ENCODE results near the gene APC. TPM values are rescaled to one million over a fixed set of nuclear protein-coding genes. Genes with fewer than 3 reads are reported as not detected.

APC gene
- total RNA-seq, 2 donors from 2014 or later = 27.5 to 75.8 TPM

- 93 to 94% methylated on average over 7 of the region's 7 CpGs for WGBS, 2 donors
- Histone ChIP-seq H3K4me3 (no peak overlapping the region), H3K36me3 (replicated peaks in 1 of 2; ENCODE audit: insufficient read depth in 1 of 2, low read depth in 2 of 2) (no peaks in the 10 kb centered on the region), H3K27me3 (no peaks in the 10 kb centered on the region), H3K4me1 (peaks cover 3% of the 10 kb centered on the region), H3K27ac (no peak overlapping the region), H3K9me3 (no peaks in the 10 kb centered on the region)
- DNase-seq (no peak), ATAC-seq (no peak)
- intact Hi-C loops (cut with DNase I) = loop anchor here (5.0 kb wide), 1 partner anchor 206 kb away; no protein-coding TSS in a partner anchor
- TF ChIP-seq POLR2A (IDR thresholded peaks at IDR 0.05) (no peak), CTCF (IDR thresholded peaks at IDR 0.05) (no peak)
Measured at GRCh38 chr5:112758676-112759075, 21.0 kb downstream of the APC start.

- Histone ChIP-seq H3K27ac (no peak overlapping the region), H3K27me3 (no peaks in the 10 kb centered on the region), H3K36me3 (replicated peaks in 1 of 2; ENCODE audit: insufficient read depth in 1 of 2, low read depth in 2 of 2) (no peaks in the 10 kb centered on the region), H3K4me3 (no peak overlapping the region), H3K9me3 (no peaks in the 10 kb centered on the region), H3K4me1 (peaks cover 3% of the 10 kb centered on the region)
- 11 to 24% methylated on average over 1 of the region's 1 CpG for WGBS, 2 donors
- intact Hi-C loops (cut with DNase I) = no loop called here
- DNase-seq (no peak), ATAC-seq (no peak)
- TF ChIP-seq POLR2A (IDR thresholded peaks at IDR 0.05) (no peak), CTCF (IDR thresholded peaks at IDR 0.05) (no peak)
Measured at GRCh38 chr5:112762113-112762810, 24.6 kb downstream of the APC start.

GRCh38 chr5:112763165-112763564 is 25.5 kb downstream of the APC start:
- no peaks in the 10 kb centered on the region for H3K27me3 ChIP-seq
- no peaks in the 10 kb centered on the region for H3K36me3 ChIP-seq (replicated peaks in 1 of 2; ENCODE audit: insufficient read depth in 1 of 2, low read depth in 2 of 2)
- no peaks in the 10 kb centered on the region for H3K4me1 ChIP-seq
- no peak for TF ChIP-seq POLR2A (IDR thresholded peaks at IDR 0.05)
- TF ChIP-seq CTCF (IDR thresholded peaks at IDR 0.05) = no peak
- H3K9me3 ChIP-seq = no peaks in the 10 kb centered on the region
- no peak for ATAC-seq
- H3K27ac ChIP-seq = no peak overlapping the region
- H3K4me3 ChIP-seq = no peak overlapping the region
- WGBS, 2 donors = 94 to 97% methylated on average over 1 of the region's 1 CpG
- intact Hi-C loops (cut with DNase I) = no loop called here
- no peak for DNase-seq

- peaks cover 0 to 3% of the 10 kb centered on the region in 2 donors for H3K36me3 ChIP-seq (replicated peaks in 1 of 2; ENCODE audit: insufficient read depth in 1 of 2, low read depth in 2 of 2)
- H3K27me3 ChIP-seq = no peaks in the 10 kb centered on the region
- H3K9me3 ChIP-seq = peaks cover 0 to 4% (median 0%) of the 10 kb centered on the region in 3 donors
- ATAC-seq (no peak), DNase-seq (no peak)
- TF ChIP-seq POLR2A (IDR thresholded peaks at IDR 0.05) (no peak), CTCF (IDR thresholded peaks at IDR 0.05) (no peak)
- no peaks in the 10 kb centered on the region for H3K4me1 ChIP-seq
- no peak overlapping the region for H3K4me3 ChIP-seq
- intact Hi-C loops (cut with DNase I) = no loop called here
- no peak overlapping the region for H3K27ac ChIP-seq
Measured at GRCh38 chr5:112772124-112772523, 34.4 kb downstream of the APC start.

- DNase-seq = no peak
- WGBS, 2 donors = 72 to 83% methylated on average over 3 of the region's 3 CpGs
- peaks cover 0 to 4% (median 0%) of the 10 kb centered on the region in 3 donors for H3K9me3 ChIP-seq
- no peak for ATAC-seq
- no peaks in the 10 kb centered on the region for H3K4me1 ChIP-seq
- intact Hi-C loops (cut with DNase I) = no loop called here
- H3K27ac ChIP-seq = no peak overlapping the region
- no peaks in the 10 kb centered on the region for H3K27me3 ChIP-seq
- H3K4me3 ChIP-seq = no peak overlapping the region
- no peaks in the 10 kb centered on the region for H3K36me3 ChIP-seq (replicated peaks in 1 of 2; ENCODE audit: insufficient read depth in 1 of 2, low read depth in 2 of 2)
- no peak for TF ChIP-seq CTCF (IDR thresholded peaks at IDR 0.05)
- no peak for TF ChIP-seq POLR2A (IDR thresholded peaks at IDR 0.05)
Measured at GRCh38 chr5:112776301-112776856, 38.7 kb downstream of the APC start.

All from body of pancreas (tissue), 4 donors.